T-helper 9 cell (primary cell): Measurements from ENCODE around the gene DHCR24.
"Not testable (repeated sequence)": the region's sequence is repeated elsewhere in the genome, so short reads cannot be mapped to it uniquely, and the experiment has no call there.

Experiments used
- DNase-seq: peaks from one replicate; pipeline ENCODE4 v3.0.0-alpha.2; 2020

Gene DHCR24

DNA sequence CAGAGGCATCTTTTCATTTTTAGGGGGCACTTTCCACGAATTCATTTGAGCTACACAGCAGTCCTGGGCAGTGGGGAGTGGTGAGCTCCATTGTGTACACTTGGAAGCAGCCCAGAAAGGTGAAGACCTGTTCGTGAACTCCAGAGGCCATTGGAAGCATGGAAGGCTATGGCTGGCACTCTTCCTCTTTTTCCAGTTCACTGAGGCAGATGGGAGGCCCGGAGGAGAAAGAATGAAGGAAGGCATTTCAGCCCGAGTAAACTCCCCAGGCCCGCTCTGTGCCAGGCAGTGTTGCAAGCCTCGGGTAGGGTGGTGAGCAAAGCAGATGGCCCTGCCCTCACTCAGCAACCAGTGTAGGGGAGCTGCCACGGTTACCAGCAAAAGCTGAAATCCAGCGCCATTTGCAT, 673 bp upstream of the DHCR24 start:
- no peak for DNase-seq

DNA sequence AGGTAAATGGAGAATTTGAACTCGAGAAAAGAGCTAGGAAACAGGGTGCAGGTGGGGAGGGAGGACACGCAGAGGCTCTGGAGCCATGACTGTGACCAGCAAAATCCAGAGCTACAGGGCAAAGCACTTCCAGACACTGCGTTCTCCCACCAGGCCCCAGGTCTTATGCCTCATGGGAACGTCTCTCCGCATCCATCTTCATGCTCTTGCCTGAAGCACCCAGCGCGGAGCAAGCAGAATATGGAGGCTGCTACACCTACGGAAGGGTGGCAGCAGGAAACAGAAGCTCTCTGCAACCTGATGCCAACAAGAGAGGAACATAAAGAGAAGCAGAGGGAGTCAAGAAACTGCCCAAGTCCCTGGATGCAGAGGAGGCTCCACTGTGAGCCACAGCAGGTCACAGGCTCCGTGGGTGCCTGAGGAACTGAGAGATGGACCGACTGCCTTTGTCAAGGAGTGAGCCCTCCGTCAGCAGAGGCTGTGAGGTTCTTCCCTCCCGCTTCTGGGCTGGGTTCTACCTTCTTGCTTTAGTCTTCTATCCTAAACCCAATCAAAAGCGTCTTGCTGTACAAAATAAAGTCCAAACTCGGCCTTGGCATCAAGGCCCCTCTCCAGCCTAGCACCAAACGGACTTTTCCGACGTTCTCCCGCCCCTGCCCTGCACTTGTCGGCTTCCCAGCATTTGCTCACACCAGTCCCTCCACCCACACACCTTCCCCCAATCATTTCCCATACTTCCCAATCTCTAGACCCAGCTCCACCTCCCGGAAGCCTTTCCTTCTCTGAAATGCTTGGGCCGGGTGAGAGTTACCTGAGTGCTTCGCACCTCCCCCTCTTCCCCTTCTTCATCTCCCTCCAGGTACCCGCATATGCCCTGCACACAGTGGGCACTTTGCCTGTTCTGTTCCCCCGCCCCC, 930 bp downstream of the DHCR24 start:
- DNase-seq: no peak

DNA sequence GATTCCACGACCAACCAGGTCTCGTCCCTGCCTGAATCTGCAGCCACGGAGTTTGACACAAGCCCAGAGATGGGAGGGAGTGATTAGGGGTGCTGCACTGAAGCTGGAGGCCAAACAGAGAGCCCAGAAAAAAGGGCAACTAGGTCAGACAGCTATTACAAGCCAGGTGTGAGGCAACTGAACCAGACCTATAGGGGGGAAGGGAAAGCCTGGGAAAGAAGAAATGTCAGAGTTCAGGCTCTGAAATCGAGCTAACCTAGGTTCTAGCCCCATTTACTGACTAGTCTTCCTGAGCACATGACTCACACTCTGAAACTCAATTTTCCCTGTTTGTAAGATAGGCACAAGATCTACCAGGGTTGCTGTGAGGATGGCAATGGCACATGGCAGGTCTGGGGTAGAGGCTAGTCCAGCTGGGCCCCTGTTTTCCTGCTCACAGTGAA, 1.7 kb downstream of the DHCR24 start:
- DNase-seq: no peak

DNA sequence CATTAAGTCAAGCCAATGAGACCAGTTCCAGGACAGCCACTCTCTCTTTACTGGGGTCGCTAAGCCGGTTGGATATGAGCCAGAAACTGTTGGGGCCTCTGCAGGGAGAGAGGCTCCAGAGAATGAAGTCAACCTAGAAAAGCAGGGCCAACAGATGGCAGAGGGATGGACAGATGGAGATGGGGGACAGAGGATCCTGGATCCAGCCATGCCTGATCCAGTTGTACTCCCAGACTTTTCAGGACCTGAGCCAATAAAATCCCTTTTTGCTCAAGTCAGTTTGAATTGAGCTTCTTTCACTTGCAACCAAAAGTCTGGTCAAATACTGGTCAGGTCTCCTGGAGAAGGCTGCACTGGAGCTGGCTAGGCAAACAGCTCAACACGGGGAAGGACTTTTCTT, 2.2 kb downstream of the DHCR24 start:
- no peak for DNase-seq

DNA sequence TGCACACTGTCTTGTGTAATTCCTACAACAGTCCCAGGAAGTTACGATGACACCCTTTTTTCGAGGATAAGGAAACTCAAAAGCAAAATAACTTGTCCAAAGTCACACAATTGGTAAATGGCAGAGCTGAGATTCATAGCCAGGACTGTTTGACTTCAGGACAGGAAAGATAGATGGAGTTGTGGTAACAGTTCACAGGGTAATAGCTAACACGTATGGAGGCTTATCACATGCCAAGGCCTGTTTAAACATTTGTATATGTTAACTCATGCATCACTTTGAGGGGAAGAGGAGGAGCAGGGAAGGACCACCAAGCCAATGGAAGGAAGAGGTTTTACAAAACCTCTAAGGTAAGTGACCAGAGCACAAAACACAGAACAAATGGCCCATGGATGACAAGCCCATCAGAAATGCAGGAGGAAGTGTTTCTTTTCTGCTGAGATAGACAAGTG, 2.8 kb downstream of the DHCR24 start:
- DNase-seq: no peak

DNA sequence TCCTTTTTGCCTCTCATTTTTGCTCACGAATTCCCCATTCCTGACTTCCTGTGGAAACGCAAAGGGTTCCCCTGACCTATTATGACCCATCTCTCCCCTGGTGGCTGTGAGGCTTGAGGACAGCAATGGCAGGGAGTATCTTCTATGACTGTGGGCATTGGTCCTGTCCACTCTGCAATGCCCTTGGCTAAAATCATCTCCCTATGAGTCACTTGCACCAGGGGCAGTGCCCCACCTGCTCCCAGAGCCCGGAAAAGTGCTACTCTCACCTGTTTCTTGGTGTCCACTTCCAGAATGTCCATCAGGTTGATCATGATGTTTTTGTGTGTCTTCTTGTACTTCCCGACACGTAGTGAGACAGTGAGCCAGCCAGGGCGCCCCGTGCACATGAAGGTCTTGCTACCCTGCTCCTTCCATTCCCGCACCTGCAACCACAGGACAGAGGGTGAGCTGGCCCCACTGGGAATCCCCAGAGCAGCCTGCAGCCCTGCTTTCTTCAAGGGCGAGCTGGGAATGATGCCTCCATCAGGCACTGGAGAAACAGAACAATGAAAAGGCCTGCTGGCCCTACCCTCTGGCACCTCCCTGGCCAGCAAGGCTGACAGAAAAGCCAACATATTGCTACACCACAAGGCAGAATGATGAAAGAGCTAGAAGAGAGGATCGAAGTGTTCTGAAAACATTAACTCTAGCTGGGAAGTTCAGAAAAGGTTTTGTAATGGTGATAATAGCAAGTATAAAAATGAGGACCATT, 3.5 kb downstream of the DHCR24 start:
- no peak for DNase-seq

DNA sequence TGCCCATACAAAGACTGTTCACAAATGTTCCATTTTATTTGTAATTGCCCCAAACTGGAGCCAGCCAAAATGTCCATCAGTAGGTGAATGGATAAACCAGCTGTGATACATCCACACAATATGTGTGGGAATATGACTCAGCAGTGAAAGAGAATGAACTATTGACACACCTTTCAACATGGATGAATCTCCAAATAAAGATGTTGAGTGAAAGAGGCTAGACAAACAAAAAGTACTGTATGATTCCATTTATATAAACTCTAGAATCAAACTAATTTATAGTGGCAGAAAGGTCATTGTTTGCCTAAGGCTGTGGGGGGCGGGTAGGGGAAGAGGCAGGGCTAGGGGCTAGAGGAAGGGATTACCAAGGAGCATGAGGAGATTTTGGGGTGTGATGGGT, 4.5 kb downstream of the DHCR24 start:
- DNase-seq: no peak

DNA sequence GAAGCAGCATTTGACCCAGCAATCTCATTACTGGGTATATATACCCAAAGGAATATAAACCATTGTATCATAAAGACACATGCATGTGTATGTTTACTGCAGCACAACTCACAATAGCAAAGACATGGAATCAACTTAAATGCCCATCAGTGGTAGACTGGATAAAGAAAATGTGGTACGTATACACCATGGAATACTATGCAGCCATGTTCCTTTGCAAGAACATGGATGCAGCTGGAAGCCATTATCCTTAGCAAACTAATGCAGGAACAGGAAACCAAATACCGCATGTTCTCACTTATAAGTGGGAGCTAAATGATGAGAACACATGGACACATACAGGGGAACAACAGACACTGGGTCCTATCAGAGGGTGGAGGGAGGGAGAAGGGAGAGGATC, 5.4 kb downstream of the DHCR24 start:
- DNase-seq: not testable (repeated sequence)

DNA sequence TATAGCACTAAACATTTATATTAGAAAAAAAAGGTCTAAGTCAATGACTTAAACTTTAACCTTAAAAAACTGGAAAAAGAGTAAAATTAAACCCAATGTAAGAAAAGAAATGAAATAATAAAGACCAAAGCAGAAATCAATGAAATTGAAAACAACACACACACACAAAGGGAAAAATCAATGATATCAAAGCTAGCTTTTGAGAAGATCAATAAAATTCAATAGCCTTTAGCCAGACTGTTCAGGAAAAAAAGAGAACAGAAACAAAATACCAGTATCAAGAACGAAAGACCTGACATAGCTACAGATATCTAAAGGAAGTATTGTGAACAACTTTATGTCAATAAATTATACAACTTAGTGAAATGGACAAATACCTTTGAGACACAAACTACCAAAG, 7.1 kb downstream of the DHCR24 start:
- DNase-seq: no peak

DNA sequence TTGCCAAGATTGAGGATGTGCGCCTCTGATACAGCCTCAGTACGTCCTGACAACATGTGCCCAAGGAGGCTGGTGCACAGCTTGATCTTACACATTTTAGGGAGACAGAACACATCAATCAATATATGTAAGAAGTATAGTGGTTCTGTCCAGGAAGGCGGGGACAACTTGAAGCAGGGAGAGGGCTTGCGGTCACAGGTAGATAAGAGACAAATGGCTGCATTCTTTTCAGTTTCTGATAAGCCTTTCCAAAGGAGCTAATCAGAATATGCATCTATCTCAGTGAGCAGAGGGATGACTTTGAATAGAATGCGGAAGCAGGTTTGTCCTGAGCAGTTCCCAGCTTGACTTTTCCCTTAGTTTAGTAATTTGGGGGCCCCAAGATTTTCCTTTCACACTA, 10.2 kb downstream of the DHCR24 start:
- DNase-seq: no peak

DNA sequence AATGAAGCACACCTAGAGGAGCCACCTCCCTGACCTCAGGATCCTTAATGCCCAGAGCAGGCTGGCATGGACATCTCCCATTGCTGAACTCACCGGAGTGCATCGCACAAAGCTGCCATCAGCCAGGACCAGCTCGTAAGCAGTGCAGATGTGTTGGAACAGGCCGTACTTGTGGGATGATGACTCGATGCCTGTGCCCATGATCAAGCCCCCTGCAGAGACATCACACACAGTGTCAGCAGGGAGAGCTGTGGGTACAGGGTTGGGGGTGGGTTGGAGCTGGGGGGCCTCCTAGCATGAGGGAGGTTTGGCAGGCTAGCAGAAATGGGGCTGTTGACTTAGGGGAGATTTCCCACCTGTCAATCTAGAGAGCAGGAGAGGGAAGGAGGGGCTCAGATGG, 12.0 kb downstream of the DHCR24 start:
- no peak for DNase-seq

DNA sequence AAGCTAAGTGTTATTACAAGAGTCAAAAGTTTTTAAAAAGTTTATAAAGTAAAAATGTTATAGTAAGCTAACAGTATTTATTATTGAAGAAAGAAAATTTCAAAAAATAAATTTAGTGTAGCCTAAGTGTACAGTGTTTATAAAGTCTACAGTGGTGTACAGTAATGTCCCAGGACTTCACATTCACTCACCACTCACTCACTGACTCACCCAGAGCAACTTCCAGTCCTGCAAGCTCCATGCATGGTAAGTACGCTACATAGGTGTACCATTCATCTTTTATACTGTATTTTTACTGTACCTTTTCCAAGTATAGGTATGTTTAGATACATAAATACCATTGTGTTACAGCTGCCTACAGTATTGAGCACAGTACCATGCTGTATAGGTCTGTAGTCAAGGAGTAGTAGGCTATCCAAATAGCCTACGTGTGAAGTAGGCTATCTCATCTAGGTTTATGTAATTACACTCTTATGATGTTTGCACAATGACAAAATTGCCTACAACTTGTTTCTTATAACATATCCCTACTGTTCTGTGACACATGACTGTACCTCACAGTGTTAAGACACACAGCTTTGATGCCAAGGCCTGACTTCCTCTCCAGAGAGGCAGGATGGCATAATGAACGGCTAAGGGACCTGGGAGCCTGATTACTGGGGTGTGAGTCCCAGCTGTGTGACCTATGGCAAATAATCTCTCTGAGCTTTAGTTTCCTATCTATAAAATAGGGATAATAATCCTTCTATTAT, 12.7 kb downstream of the DHCR24 start:
- DNase-seq: no peak

DNA sequence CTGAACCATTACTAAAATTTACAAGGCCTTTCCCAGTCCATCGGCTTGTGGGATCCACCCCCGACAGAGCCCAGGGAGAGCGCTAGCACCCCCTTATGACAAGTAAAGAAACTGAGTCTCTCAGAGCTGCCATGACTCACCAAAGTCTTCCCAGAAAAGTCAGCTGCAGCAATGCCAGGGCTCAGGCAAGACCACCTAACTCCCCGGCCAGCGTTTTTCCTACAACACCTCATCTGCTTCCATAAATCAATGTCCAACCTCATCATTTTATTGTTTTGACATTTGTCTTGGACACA, 15.0 kb downstream of the DHCR24 start:
- no peak for DNase-seq

DNA sequence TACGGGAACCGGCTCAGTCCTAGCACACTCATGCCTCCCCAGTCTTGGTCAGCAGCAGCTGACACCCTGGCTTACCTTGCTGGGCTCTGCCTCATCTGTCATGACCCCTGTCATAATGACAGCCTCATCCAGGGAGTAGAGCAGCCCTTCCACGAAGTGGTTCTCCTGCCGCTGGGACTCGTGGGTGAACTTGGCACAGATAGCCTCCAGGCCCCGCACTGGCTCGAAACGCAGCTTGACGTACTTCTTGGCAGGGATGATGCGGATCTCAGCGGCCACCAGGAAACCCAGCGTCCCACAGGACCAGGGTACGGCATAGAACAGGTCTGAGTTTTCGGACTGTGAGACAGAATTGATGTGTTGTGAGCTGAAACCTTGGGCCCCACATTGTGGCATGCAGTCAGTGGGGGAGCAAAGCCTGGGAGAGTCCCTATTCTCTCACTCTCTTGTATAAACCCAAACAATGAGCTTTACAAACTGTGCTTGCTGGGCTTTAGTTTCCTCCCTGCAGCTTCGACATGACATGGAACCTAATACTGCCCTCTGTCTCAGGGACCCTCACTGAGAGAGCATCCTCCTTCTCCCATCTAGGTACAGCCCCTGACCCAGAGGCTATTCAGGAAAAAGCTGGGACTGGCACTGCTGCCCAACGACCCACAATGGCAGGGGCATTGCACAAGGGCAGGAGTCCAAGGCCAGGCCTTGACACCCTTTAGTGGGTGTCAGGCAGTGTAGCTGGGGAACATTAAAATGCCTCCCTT, 15.5 kb downstream of the DHCR24 start:
- DNase-seq: no peak

DNA sequence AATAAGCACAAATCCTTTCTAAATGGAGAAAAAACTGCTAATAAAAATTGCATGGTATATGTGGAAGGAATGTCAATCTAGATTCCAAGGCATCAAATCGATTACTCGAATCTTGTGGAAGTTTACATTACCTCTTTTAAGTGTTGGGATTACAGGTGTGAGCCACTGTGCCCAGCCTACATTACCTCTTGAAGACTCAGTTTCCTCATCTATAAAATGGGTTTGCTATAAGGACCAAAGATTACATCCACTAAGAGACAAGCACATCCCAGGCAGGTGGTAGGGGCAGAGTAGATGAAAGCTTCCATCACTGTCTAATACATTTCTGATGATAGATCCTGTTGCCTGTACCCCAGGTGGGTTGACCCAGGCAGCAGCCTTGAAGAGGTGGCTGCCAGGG, 16.1 kb downstream of the DHCR24 start:
- DNase-seq: no peak

DNA sequence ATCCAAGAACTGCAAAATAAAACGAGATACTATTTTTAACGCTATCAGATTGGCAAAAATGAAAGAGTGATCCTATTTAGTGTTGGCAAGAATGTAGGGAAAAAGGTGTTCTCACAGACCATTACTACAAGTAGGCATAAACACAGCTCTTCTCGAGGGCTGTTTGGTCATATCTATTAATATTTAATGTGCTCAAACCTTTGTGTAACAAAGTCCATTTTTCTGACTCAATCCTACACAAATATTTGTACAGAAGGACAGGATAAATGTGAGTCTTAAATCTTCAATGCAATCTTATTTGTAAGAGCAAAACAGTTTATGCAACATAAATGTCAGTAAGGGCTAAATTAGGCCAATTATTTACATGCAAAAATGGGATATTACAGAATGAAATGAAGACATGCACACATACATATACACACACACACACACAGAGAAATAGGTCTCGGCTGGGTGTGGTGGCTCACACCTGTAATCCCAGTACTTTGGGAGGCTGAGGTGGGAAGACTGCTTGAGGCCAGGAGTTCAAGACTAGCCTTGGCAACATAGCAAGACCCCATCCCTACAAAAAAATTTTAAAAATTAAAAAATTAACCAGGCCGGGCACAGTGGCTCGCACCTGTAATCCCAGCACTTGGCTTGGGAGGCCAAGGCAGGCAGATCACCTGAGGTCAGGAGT, 17.7 kb downstream of the DHCR24 start:
- DNase-seq: no peak

DNA sequence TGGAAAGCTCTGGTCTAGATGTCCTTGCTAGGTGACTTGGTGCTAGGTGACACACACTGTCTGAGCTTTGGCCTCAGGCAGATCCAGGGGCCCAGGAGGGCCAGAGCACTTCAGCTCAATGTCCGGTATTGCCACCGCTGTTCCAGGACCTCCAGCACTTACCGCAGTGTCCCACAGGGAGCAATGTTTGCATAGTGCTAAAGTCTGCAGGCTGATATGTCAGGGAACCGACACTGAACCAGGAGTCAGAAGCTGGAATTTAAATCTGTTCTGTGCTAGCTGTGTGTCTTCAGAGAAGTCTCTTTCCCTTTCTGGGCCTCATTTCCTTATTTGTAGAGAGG, 19.3 kb downstream of the DHCR24 start:
- no peak for DNase-seq

DNA sequence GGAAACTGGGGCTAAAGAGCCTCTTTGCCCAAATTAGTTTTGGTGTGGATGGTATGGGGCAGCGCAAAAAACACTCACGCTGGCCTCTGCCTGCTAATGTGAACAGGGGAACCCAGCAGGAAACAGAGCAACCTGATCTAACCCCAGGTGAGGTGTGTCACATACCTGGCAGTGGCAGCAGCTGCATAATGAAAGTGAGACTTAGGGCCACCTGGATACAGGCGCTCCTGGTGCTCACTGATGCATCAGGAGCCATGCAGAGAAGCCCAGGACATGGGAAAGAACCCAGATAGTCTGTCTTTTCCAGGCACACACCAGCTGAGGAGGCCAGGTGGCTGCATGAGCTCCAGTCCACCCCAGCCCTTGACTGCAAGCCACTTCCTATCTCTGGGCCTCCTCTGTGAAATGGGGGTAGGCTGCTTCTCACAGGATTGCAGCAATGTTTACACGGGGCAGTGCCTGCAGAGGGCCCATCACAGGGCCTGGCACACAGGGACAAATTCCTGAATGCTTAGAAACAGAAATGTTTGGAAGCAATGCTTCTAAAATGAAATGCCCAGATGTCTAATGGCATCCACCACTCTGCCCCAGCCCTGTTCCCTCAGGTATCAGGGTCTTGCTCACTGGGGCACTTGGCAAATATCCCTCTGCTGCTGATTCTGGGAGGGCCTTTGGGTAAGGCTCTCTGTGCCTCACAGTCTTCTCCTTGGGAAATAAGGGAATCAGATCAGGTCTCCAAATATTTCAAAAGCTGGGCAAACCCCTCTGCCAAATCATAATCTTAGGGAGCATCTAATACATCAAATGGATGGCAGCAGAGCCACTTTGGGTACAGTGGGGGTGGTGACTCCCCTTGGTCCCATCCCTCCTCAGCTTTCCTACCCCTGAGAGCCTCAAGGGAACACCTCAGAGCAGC, 19.9 kb downstream of the DHCR24 start:
- DNase-seq: no peak

DNA sequence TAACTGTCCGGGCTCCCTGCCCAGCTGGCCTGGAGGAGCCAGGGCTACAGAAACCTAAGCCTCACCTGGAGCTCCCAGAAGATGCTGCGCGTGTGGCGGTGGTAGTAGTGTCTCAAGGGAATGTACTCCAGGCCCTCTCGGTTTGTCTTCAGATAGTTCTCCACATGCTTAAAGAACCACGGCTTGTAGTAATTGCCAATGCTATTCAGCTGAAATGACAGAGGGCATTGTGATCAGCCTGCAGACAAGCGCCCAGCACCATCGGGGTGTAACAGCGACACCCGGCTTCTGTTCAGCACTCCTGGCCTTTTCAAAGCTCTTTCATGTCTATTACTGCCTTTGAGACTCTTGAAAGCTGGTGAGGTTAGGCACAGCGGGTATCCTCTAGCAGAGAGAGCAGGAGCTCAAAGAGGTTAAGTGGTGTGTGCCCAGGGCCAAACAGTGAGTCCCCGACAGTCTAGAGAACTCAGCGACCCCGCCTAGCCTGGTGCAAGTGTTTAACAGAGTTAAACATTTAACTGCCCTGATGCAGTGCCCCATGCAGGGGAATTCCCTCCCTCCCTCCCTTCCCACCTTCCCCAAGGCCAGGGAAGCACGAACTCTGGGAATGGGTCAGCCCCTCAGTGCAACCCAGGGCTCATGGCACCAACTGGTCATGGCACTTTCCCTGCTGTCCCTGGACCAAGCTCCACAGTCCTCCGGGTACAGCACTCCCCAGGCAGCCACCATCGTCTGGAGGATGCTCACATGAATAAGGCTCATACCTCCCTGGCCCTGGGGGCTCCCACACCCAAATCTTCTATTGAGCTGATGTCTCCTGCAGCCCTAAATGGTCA, 21.5 kb downstream of the DHCR24 start:
- DNase-seq: no peak
